ENCODE measurements around the gene ATXN7.

- TF ChIP-seq CTCF (IDR thresholded peaks at IDR 0.05; ENCODE audit: low read length) = no peak
- TF ChIP-seq EZH2 (optimal IDR thresholded peaks at IDR 0.05; ENCODE audit: low read depth, low read length) = no peak
Observed at GRCh38 chr3:63992516-63993209, 129.0 kb downstream of the ATXN7 start.

Measured in MM.1S (cell line).